H1 (cell line): ENCODE data around the gene RHOB. TPM values are rescaled to one million over a fixed set of nuclear protein-coding genes. Genes with fewer than 3 reads are reported as not detected.

Experiments used
- BRCA1 ChIP-seq: IDR thresholded peaks from 2 replicates; pipeline ENCODE4 v1.6.1; 2012; ENCODE audit warnings: low read depth, low read length, improper control_type of control experiment
- POU5F1 ChIP-seq: IDR thresholded peaks from 2 replicates; pipeline ENCODE4 v1.6.1; 2011; ENCODE audit warnings: low read depth, mild to moderate bottlenecking, low read length, moderate library complexity
- RBBP5 ChIP-seq: IDR thresholded peaks from 2 replicates; pipeline ENCODE4 v1.7.1; 2012; ENCODE audit warnings: low read depth, mild to moderate bottlenecking, inconsistent platforms, low read length, moderate library complexity, borderline replicate concordance
- SRF ChIP-seq: IDR thresholded peaks from 2 replicates; pipeline ENCODE4 v1.6.1; 2011; ENCODE audit warnings: mild to moderate bottlenecking, low read depth, low read length, moderate library complexity
- polyA plus RNA-seq, 7 experiments: library from polyadenylated mRNA; depleted of rRNA in 3 of 7; stranded (reverse) in 5 of 7; unstranded in 2 of 7; fragments of >200 nt in 5 of 7; fragments of 200-250 nt in 2 of 7; gene quantifications; 1 replicate in 5 of 7; 2 replicates in 1 of 7; 4 replicates in 1 of 7; pipeline versions ENCODE4 v1.2.1 to v1.2.3, GENCODE V29; 2011 to 2013; ENCODE audit warnings: missing spikeins in 2 of 7, mixed read lengths in 2 of 7
- total RNA-seq: library from RNA; stranded (reverse); fragmentation: NEBNext Ultra II Directional; extraction: Animal tissue kit (Norgen Biotek cat#: 25700); gene quantifications from 2 replicates; pipeline ENCODE4 v1.2.1, GENCODE V29; 2021

RHOB gene
- total and polyA plus RNA-seq, 2 of the 8 experiments (the other 6 are each of a cell fraction or from before 2014, with no cell fraction given) = 9.3 to 9.5 TPM

GRCh38 chr2:20488201-20488641 lies 41.3 kb downstream of the RHOB start (continued):
- no peak for TF ChIP-seq BRCA1
- no peak for TF ChIP-seq RBBP5
- TF ChIP-seq SRF = no peak
- TF ChIP-seq POU5F1 = no peak
- TF ChIP-seq, all 59 proteins: peak for 0
